Cortex of kidney (tissue), 1 donor: Measurements from ENCODE around the gene UTS2.

ENCODE experiments used
- DNase-seq: peaks from one replicate; lab custom pipeline; 2025; lab: John Stamatoyannopoulos, UW

Gene UTS2

DNA sequence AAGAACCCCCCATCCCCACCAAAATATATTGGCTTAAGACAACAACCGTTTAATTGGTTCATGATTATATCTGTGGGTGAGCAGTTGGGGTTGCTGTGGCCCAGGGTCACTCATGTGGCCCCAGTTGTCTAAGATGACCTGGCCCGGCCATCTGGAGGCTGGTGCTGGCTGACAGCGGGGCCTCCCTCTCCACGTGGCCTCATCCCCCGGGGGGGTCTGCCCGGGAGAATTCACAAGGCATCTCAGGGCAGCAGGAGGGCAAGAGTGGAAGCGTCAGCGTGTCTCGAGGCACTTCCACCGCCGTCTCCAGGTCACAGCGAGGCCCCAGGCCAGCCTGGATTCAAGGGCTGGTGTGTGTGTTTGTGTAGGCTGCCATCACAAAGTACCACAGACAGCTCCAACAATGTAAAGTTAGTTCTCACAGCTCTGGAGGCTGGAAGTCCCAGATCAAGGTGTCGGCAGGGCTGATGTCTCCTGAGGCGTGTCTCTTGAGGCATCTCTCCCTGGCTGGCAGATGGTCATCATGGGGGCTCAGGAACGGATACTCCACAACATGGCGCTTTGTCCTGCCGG, 11.0 kb upstream of the UTS2 start:
- DNase-seq: no peak

DNA sequence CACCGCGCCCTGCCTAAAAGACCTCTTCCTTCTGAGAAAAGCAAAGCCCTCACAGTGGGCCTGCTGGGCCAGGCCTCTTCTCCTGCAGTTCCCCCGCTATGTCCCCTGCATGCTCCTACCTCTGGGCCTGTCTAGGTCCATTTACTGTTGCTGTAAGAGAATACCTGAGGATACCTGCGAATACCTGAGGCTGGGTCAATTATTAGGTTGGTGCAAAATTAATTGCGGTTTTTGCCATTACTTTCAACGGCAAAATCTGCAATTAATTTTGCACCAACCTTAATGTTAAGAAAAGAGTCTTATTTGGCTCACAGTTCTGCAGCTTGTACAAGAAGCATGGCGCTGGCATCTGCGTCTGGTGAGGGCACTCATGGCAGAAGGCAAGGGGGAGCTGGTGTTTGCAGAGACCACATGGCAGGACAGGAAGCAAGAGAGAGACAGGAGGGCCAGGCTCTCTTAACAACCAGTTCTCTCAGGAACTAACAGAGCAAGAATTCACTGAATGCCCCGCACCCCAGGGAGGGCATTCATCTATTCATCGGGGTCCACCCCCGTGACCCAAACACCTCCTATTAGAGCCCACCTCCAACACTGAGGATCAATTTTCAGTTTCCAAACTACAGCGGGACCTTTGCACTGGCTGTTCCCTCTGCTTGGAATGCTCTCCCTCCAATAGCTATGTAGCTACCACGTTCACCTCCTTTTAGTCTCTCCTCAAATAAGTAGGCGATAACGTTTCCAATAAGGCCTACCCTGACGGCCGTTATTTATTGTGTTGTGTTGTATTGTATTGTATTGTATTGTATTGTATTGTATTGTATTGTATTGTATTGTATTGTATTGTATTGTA, 9.6 kb upstream of the UTS2 start:
- DNase-seq: no peak

- no peak for DNase-seq
These were observed 8.6 kb upstream of the UTS2 start for GRCh38 chr1:7861452-7861851.

DNA sequence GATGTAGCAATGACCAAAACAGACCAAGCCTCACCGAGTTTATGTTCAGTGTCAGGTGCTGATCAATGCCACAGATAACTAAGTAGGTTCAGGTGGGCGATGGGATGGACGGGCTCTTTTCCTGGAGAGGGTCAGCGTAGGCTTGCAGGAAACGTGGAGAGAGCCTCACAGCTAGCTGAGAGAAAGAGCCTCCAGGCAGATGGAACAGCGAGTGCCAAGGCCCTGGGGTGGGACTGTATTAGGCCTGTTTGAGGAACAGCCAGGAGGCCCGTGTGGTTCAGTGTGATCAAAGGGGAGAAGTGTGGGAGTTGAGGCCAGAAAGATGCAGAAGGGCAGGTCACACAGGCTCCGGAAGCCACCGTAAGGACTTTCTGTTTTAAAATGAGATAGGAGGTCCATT, 7.3 kb upstream of the UTS2 start:
- no peak for DNase-seq

DNA sequence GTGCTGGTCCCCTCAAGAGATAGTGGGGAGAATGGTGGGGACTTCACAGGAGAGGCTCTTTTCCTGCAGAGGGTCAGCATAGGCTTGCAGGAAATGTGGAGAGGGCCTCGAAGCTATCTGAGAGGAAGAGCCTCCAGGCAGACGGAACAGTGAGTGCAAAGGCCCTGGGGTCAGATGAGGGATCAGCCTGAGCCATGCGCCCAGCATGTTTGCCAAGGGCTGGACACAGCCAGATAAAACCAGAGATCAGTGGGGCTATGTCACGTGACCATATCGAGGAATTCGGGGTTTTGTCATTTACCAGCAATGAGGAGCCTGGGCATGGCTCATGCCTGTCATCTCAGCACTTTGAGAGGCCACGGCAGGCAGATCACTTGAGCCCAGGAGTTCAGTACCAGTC, 6.5 kb upstream of the UTS2 start:
- DNase-seq: no peak

DNA sequence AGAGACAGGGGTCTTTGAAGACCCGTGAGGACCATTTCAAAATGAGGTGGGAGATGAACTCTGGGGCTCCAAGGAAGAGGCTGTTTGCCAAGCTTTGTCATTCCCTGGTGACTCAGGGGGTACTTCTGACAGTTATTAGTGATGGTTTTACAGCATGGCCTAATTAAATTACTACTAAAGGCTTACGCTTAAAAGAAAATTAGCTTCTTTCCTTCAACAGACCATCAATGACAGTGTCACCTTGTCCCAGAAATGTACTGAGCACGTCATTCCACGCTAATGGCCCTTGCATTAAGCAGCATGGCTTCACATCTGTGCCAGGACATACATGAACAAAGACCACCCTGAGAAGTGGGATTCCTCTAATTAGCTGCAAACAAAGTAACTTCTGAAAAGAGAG, 5.1 kb upstream of the UTS2 start:
- no peak for DNase-seq

- DNase-seq: no peak
These were observed 4.1 kb upstream of the UTS2 start for GRCh38 chr1:7857000-7857399.

- no peak for DNase-seq
These were observed 3.5 kb upstream of the UTS2 start for GRCh38 chr1:7856345-7856744.

DNA sequence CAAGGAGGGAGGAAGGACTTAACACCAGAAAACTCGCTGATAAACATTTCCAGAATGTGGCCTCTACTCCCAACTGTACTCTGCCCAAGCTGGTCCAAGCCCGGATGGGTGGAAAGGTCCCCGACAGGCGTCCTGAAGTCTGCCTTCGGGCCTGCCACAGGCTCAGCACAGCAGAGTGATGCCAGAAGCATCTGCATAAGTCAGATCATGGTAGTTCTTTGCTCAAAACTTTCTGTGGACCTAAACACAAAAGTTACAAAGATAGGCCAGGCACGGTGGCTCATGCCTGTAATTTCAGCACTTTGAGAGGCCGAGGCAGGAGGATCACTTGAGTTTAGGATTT, 790 bp upstream of the UTS2 start:
- no peak for DNase-seq

- no peak for DNase-seq
These were observed 2.1 kb downstream of the UTS2 start for GRCh38 chr1:7850786-7851185.

DNA sequence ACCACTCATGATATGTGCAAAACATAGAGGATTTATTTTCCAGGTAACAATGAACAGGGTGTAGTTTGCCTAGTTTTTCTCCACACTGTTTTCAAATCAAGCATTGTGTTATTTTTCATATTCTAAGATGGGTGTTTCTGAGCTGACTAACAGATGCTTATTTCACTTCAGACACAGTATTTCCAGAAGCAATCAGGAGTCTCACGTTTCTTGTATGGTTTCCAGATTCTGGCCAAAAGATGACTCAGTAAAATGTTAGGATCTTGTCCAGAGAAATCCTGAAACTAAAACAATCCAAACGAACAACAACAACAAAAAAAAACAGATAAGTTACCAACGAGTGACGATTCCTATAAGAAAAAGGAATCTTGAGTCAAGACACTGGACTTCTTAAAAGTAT, 5.3 kb downstream of the UTS2 start:
- no peak for DNase-seq

- no peak for DNase-seq
These were observed 6.2 kb downstream of the UTS2 start for GRCh38 chr1:7846656-7847055.

- no peak for DNase-seq
These were observed 7.1 kb downstream of the UTS2 start for GRCh38 chr1:7845761-7846160.

DNA sequence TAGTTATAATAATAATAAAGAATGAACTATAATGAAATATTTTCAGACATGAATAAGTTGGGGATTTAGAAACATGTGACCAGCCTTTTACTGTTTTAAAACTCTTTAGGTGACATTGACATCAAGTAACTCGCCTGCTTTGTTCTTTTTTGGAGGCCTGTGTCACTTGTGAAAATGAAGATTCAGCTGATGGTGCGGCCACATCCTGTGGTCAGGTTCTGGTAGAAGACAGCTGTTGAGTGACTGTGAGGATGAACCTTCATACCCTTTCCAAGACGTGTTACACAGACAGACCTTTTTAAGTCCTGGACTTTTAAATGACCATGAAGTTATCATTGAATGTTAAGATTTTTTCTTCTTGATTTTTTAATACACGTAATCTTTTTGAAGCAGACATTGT, 10.3 kb downstream of the UTS2 start:
- no peak for DNase-seq

DNA sequence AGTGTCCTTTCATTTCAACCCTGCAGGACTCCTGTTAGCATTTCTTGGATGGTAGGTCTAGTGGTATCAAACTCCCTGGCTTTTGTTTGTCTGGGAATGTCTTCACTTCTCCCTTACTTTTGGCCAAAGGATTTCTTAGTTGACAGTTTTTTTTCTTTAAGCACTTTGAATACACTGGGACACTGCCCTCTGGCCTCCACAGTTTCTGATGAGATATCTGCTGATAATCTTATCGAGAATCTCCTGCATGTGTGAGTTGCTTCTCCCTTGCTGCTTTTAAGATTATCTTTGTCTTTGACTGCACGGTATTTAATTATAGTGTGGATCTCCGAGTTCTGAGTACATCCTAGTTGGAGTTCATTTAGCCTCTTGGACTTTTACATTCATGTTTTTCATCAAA, 13.3 kb downstream of the UTS2 start:
- DNase-seq: no peak

DNA sequence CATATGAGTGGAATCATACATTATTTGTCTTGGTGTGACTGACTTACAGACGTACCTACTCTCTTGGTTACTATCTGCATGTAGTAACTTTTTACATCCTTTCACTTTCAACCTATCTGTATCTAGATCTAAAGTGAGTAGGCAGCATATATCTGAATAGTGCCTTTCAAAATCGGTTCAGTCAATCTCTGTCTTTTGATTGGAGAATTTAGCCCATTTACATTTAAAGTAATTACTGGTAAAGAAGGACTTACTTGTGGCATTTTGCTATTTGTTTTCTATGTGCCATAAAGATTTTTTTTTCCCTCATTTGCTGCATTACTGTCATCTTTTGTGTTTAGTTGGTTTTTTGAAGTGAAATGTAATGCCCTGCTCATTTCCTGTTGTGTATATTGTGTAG, 14.2 kb downstream of the UTS2 start:
- no peak for DNase-seq

DNA sequence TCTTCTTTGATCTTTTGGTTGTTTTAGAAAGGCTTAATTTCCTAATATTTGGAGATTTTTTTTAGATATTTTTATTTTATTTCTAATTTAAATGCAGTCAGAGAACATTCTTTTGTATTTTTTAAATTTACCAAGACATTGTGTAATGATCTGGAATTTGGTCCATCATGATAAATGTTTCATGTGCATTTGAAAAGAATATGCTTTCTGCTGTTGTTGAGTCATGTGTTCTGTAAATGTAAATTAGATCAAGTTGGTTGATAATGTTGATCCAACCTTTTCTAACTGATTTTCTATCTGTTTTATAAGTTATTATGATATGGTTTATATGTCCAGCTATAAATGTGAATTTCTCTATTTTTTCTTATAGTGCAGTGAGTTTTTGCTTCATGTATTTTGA, 19.8 kb downstream of the UTS2 start:
- no peak for DNase-seq

- DNase-seq: no peak
These were observed 21.4 kb downstream of the UTS2 start for GRCh38 chr1:7831458-7831857.

DNA sequence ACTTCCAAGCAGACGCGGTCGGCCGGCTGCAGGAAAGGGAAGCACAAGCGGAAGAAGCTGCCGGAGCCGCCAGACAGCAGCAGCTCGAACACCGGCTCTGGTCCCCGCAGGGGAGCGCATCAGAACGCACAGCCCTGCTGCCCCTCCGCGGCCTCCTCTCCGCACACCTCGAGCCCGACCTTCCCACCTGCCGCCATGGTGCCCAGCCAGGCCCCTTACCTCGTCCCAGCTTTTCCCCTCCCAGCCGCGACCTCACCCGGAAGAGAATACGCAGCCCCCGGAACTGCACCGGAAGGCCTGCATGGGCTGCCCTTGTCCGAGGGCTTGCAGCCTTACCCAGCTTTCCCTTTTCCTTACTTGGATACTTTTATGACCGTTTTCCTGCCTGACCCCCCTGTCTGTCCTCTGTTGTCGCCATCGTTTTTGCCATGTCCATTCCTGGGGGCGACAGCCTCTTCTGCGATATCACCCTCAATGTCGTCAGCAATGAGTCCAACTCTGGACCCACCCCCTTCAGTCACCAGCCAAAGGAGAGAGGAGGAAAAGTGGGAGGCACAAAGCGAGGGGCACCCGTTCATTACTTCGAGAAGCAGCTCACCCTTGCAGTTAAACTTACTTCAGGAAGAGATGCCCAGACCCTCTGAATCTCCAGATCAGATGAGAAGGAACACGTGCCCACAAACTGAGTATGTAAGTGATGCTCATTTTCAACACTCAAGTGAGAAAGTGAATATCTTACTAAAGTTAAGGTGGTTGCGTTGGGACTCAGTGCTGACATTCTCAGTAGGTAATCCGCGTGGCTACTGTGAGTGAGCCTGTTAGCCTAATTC, 25.5 kb downstream of the UTS2 start:
- DNase-seq: no peak

DNA sequence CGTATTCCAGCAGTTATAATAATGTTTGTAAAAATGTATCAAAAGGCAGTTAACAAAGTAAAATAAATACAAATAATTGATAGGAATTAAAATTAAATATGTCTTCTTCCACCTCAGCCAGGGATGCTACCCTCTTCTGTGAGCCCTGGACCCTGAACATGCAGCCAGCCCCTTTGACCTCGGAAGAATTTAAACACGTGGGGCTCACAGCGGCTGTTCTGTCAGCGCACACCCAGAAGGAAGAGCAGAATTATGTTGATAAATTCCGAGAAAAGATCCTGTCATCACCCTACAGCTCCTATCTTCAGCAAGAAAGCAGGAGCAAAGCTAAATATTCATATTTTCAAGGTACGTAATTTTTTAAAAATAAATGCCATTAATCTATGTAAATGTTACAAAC, 26.5 kb downstream of the UTS2 start:
- no peak for DNase-seq

GRCh38 chr1:7824701-7825100, 28.2 kb downstream of the UTS2 start:
- DNase-seq: no peak

DNA sequence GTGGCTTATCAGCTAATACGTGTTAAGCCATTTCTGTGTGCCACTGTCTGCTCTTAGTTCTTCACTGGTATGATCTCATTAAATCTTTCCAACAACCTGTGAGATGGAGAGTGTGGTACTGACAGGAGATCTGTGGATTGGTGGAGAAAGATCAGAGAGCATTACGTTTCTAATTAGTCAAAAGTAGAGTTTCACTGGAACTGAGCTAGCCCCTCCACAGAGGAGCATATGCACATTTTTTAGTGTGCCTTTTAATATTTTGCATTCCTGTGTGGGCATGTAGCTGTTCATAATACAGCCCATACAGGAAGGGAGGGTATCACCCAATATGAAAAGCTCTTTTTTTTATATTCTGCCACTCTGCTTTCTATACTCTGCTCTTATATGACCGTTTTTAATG, 31.6 kb downstream of the UTS2 start:
- DNase-seq: no peak

GRCh38 chr1:7813677-7814373, 39.0 kb downstream of the UTS2 start:
- no peak for DNase-seq
